ENCODE results near the gene FAM25A.

The FAM25A gene

DNA sequence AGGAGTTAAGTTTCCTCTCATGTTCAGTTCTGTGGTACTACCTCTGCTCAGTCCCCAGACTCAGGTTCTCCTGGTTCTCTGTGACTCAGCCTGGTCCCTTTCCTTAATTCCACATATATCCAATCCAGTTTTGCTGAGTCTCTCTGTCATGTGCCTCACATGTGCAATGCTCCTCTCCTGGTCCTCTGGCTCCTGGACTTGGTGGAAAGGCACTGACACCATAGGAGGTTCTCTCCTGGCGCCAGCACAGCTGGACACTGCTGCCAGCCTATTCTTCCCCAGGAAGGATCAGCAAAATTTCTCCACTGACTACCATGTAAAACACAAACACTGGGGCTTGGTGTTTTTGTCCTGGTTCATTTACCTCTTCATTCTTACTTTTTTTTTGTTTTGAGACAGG, 46.8 kb downstream of the FAM25A start:
- no peak for DNase-seq

DNA sequence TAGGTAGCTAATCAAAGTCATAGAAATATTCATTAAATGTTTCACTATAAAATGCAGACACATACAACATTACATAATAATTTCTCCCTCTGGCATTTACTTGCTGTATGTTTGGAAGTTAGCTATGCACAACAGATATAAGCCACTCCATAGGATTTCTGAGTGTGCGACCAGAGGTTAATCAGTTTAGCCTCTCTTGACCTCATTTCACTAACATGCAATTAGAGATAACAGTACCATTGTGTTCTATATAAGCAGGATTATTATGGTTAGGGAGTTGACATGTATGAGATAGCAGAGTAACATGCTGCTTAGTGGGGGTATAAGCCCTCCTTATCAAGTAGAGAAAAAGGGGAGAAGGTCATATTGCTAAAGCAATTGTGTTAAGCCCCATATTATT, 48.2 kb downstream of the FAM25A start:
- no peak for DNase-seq

- no peak for DNase-seq
These were observed 52.4 kb downstream of the FAM25A start for GRCh38 chr10:87072449-87072848.

Data from SHP77 (cell line).